B cell (primary cell): ENCODE data around the gene DNAJB6. TPM values are rescaled to one million over a fixed set of nuclear protein-coding genes. Genes with fewer than 3 reads are reported as not detected.

ENCODE experiments used
- ATAC-seq: fragments of 200-7000 bp; cut with Tn5 transposase; one replicate; pipeline ENCODE4 v1.10.0; 2021; ENCODE audit warnings: low read depth, mild to moderate bottlenecking, moderate number of reproducible peaks, moderate library complexity
- CTCF ChIA-PET: fragments of 350-600 bp; sonication (Branson Sonifier 250); formaldehyde crosslinking; loops from one replicate; lab custom pipeline; 2021; ENCODE audit warnings: antibody characterized with exemption, inconsistent platforms; lab: Charles Lee
- POLR2A ChIA-PET: fragments of 350-600 bp; sonication (Branson Sonifier 250); formaldehyde crosslinking; loops from one replicate; lab custom pipeline; 2021; ENCODE audit warnings: antibody characterized with exemption; lab: Charles Lee
- DNase-seq: peaks from one replicate; pipeline ENCODE4 v3.0.0; 2013
- H2AFZ ChIP-seq: 2 replicates; pipeline ENCODE4 v1.6.1; 2012; ENCODE audit warnings: mild to moderate bottlenecking, low read depth, low read length; ENCODE audit not compliant: insufficient read depth, poor library complexity, severe bottlenecking
- H3K27ac ChIP-seq, 2 donors: 1 replicate in 1 of 2; 2 replicates in 1 of 2; pipeline ENCODE4 v1.5.1; 2012 to 2013; ENCODE audit warnings: low read length in 2 of 2, mild to moderate bottlenecking in 2 of 2, moderate library complexity in 1 of 2
- H3K27me3 ChIP-seq, 4 experiments: fragments of 200-600 bp in 1 of 4; sonication (generic) in 1 of 4; replicated peaks in 1 of 4; 1 replicate in 2 of 4; 2 replicates in 2 of 4; pipeline versions ENCODE4 v1.6.1 to v1.7.0; 2013 to 2016; ENCODE audit warnings: low read length in 3 of 4, mild to moderate bottlenecking in 2 of 4, mixed read lengths in 1 of 4, moderate library complexity in 1 of 4; ENCODE audit not compliant: insufficient read depth in 4 of 4, control insufficient read depth in 3 of 4; ENCODE audit errors: control extremely low read depth in 1 of 4
- H3K36me3 ChIP-seq, 2 experiments: replicated peaks in 1 of 2; 1 replicate in 1 of 2; 2 replicates in 1 of 2; pipeline versions ENCODE4 v1.6.1 to v1.7.1; 2013; ENCODE audit warnings: low read length in 1 of 2; ENCODE audit not compliant: insufficient read depth in 2 of 2, control insufficient read depth in 1 of 2; ENCODE audit errors: control extremely low read depth in 1 of 2, extremely low read depth in 1 of 2
- H3K4me1 ChIP-seq, 2 donors: fragments of 200-600 bp in 1 of 2; sonication (generic) in 1 of 2; 1 replicate in 1 of 2; 2 replicates in 1 of 2; pipeline versions ENCODE4 v1.5.1 to v1.6.1; 2013 to 2017; ENCODE audit warnings: low read length in 2 of 2; ENCODE audit not compliant: control insufficient read depth in 2 of 2, insufficient read depth in 2 of 2
- H3K4me2 ChIP-seq: replicated peaks from 2 replicates; pipeline ENCODE3; 2012; ENCODE audit warnings: mild to moderate bottlenecking, low read depth, low read length; ENCODE audit not compliant: poor library complexity, severe bottlenecking
- H3K4me3 ChIP-seq, 5 experiments: fragments of 200-600 bp in 1 of 5; sonication (generic) in 1 of 5; 1 replicate in 3 of 5; 2 replicates in 2 of 5; pipeline versions ENCODE4 v1.5.1 to v1.7.0; 2011 to 2016; ENCODE audit warnings: low read length in 4 of 5, mild to moderate bottlenecking in 4 of 5, low read depth in 2 of 5, control low read depth in 1 of 5, moderate library complexity in 1 of 5; ENCODE audit not compliant: insufficient read depth in 1 of 5; ENCODE audit errors: control extremely low read depth in 1 of 5, extremely low read depth in 1 of 5
- H3K79me2 ChIP-seq: fragments of 200-600 bp; sonication (generic); one replicate; pipeline ENCODE4 v1.6.0; 2016; ENCODE audit warnings: low read length; ENCODE audit not compliant: control insufficient read depth, insufficient read depth
- H3K9ac ChIP-seq: fragments of 200-600 bp; sonication (generic); 2 replicates; pipeline ENCODE4 v1.6.1; 2017; ENCODE audit warnings: mild to moderate bottlenecking, low read length, moderate library complexity
- H3K9me3 ChIP-seq, 3 donors: one replicate each; pipeline versions ENCODE4 v1.6.1 to v1.7.1; 2013; ENCODE audit warnings: low read length in 2 of 3; ENCODE audit not compliant: control insufficient read depth in 2 of 3, insufficient read depth in 1 of 3; ENCODE audit errors: control extremely low read depth in 1 of 3
- H4K20me1 ChIP-seq: 2 replicates; pipeline ENCODE4 v1.6.0; 2012; ENCODE audit warnings: mild to moderate bottlenecking, low read length; ENCODE audit not compliant: insufficient read depth, control insufficient read depth, poor library complexity, severe bottlenecking
- H3K27ac Mint-ChIP-seq: one replicate; pipeline ENCODE4 v1.8.0; 2021; ENCODE audit warnings: mixed read lengths
- H3K27me3 Mint-ChIP-seq: one replicate; pipeline ENCODE4 v1.8.0; 2021; ENCODE audit warnings: mixed read lengths
- H3K4me1 Mint-ChIP-seq: one replicate; pipeline ENCODE4 v1.8.0; 2021; ENCODE audit warnings: mixed read lengths
- H3K4me3 Mint-ChIP-seq: one replicate; pipeline ENCODE4 v1.8.0; 2021; ENCODE audit warnings: mixed read lengths
- H3K9me3 Mint-ChIP-seq: one replicate; pipeline ENCODE4 v1.8.0; 2022; ENCODE audit warnings: mixed read lengths; ENCODE audit not compliant: insufficient read depth
- CTCF ChIP-seq: fragments of 200-600 bp; IDR thresholded peaks from one replicate; pipeline ENCODE4 v1.8.0; 2022; ENCODE audit warnings: antibody characterized with exemption, mild to moderate bottlenecking
- EZH2 ChIP-seq: IDR thresholded peaks from 2 replicates; pipeline ENCODE4 v1.6.1; 2012; ENCODE audit warnings: borderline replicate concordance, low read depth, mild to moderate bottlenecking, moderate library complexity, low read length; ENCODE audit not compliant: insufficient read depth, poor library complexity, severe bottlenecking
- WGBS: methylation state at CpG from one replicate; pipeline ENCODE4 v1.1.5; 2013; ENCODE audit warnings: missing lambda C conversion rate; ENCODE audit not compliant: insufficient coverage; 5-methylcytosine and 5-hydroxymethylcytosine counted together
- intact Hi-C: fragments of 100-400 bp; cut with micrococcal nuclease; formaldehyde crosslinking; loops from one replicate; pipeline ENCODE4 v1.10.0; 2022
- polyA plus RNA-seq: library from polyadenylated mRNA; depleted of rRNA; stranded (reverse); fragments of >200 nt; gene quantifications from 2 replicates; pipeline ENCODE4 v1.2.3, GENCODE V29; 2012
- total RNA-seq, 2 donors: library from RNA; stranded (reverse); fragments of 120-200 nt in 1 of 2; gene quantifications; 1 replicate in 1 of 2; 2 replicates in 1 of 2; pipeline versions ENCODE4 v1.2.3 to v1.2.4, GENCODE V29; 2013 to 2022

DNAJB6 gene
- total and polyA plus RNA-seq, 2 donors (not counting 1 experiment from before 2014, with no cell fraction given), result 22.4 to 116 TPM

GRCh38 chr7:157418204-157419034 lies 81.6 kb downstream of the DNAJB6 start:
- TF ChIP-seq CTCF (no peak), EZH2 (no peak)
- Histone ChIP-seq H3K79me2 (no peaks in the 10 kb centered on the region), H3K4me1 (no peaks in the 10 kb centered on the region), H3K4me3 (no peak overlapping the region), H3K27me3 (no peaks in the 10 kb centered on the region), H3K9me3 (no peaks in the 10 kb centered on the region), H3K27ac (no peak overlapping the region), H4K20me1 (no peaks in the 10 kb centered on the region), H2AFZ (no peak overlapping the region), H3K4me2 (no peak overlapping the region), H3K9ac (no peak overlapping the region), H3K36me3 (peaks cover 0 to 19% of the 10 kb centered on the region in 2 experiments)
- ChIA-PET CTCF (interaction anchor here (1.2 kb wide), 1 partner anchor 16 kb away, joined by 4 read pairs; no protein-coding TSS in a partner anchor), POLR2A (no interaction called here)
- Mint-ChIP-seq H3K9me3 (no peaks in the 10 kb centered on the region), H3K27ac (no peak overlapping the region), H3K4me1 (no peaks in the 10 kb centered on the region), H3K4me3 (no peak overlapping the region), H3K27me3 (no peaks in the 10 kb centered on the region)
- no peak for DNase-seq
- WGBS, result 94% methylated on average over 30 of the region's 41 CpGs
- intact Hi-C loops, result no loop called here
- ATAC-seq, result no peak

DNA sequence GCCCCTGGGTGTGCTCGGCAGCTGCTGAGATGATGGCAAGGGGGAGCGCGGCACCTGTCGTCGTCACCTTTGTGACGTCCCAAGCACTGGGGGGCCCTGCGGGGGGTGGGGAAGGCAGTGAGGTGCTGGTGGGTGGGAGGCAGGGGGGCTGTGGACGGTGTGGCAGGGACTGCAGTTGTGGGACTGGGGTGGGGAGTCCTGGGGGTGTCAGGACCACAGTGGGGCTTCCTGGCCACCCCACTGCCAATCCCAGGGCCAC lies 82.2 kb downstream of the DNAJB6 start:
- Histone ChIP-seq H3K4me1 (no peaks in the 10 kb centered on the region), H4K20me1 (no peaks in the 10 kb centered on the region), H3K27ac (no peak overlapping the region), H3K4me2 (no peak overlapping the region), H3K4me3 (no peak overlapping the region), H3K36me3 (peaks cover 0 to 19% of the 10 kb centered on the region in 2 experiments), H3K79me2 (no peaks in the 10 kb centered on the region), H3K9ac (no peak overlapping the region), H3K9me3 (no peaks in the 10 kb centered on the region), H3K27me3 (no peaks in the 10 kb centered on the region), H2AFZ (no peak overlapping the region)
- no CpG with 5 or more reads among the region's 8 CpGs for WGBS
- ATAC-seq (no peak), DNase-seq (no peak)
- Mint-ChIP-seq H3K9me3 (no peaks in the 10 kb centered on the region), H3K4me3 (no peak overlapping the region), H3K27ac (no peak overlapping the region), H3K27me3 (no peaks in the 10 kb centered on the region), H3K4me1 (no peaks in the 10 kb centered on the region)
- ChIA-PET CTCF (no interaction called here), POLR2A (no interaction called here)
- intact Hi-C loops, result no loop called here
- TF ChIP-seq CTCF (no peak), EZH2 (no peak)
